Dedifferentiated amniotic fluid mesenchymal stem cell (primary cell): ENCODE results near the gene THSD7B.

Source experiments
- DNase-seq: peaks from one replicate; pipeline ENCODE4 v3.0.0-alpha.2; 2016; ENCODE audit errors: extremely low spot score

The THSD7B gene

GRCh38 chr2:137156221-137156844 is 391.0 kb downstream of the THSD7B start:
- DNase-seq, result no peak

DNA sequence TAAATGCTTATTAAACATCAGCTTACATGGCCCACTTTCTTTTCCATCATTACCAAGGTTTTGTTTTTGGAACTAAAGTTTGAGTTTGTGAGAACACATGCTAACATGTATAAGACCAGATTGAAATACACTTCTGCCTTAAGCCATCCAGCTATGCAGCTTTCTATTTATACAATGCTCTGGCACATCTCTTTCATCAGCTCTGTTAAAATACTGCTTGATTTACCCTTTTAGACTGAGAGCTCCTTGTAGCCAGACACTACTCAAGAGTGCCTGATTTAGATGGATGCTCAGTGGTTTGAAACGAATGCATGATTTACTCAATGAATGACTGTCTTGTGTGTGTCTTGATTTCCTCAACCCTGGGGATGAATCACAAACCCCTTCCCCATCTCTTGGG is 392.5 kb downstream of the THSD7B start:
- no peak for DNase-seq

DNA sequence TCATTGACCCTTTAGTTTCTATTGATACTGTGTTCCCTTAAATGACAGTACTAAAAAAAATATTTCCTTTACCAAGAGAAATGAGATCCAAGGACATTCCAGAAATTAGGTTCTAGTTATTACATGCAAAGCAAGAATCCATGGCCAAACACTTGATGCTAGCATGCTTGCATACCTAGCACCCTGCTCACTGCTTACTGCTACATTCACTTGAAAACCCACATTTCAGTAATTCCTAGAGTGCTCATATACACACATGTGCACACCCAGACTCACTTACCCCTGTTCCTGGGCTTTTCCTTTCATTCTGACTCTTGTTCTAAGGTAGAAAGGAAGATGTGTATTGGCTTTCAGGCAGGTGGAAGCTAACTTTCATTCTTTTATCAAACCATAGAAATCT is 395.9 kb downstream of the THSD7B start:
- DNase-seq, result no peak

DNA sequence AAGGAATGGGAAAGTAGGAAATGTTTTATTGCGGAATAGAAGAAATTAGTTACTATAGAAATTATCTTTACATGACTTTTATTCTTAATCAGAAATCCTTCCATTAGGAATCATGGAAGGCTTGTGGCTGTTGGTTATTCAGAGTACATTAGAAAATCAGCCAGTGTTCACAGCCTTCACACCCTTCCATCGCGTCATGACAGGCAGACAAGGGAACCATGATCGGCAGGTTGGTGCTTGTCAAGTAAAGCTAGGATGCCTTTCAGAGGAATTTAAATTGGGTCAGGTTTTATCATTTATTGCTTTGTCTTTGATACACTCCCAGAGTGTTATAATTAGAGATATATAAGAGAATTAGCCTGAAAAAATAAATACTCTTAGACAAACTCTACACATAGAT is 400.6 kb downstream of the THSD7B start:
- no peak for DNase-seq

DNA sequence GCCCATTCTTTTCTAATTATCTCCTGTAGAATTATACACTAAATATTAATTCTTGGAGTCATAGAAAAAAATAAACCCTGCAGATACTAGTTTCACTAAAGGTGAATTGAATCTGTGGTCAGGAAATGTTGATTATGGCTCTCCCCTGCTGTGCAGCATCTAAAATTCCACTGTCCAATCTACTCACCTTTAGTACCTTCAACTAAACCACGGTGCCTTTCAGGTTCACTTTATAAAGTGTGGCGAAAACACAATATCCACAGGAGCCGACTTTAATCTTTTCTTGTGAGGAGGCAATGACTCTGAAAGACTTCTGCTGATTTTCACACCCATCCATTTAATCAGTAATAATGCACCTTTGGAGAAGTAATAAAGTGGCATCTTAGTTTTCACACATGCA is 402.3 kb downstream of the THSD7B start:
- DNase-seq, result no peak

DNA sequence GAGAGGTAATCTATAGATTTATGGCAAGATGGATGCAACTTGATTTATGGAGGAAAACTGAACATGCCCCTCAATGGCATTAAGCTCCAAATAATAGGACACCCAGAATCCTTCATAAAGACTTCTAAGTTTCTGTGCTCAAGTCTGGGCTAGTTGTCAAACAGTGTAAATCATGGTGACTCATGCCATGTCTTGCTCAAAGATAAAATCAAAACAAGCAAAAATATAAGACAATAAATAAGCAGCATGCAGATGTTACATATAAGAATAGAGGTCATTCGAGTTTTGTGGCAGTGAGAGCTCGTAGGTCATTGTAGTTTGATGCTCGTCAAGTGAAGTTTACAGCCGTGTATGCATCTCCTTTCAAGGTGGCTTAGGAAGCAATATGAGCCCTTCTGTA is 403.2 kb downstream of the THSD7B start:
- DNase-seq, result no peak

GRCh38 chr2:137172162-137172561 is 406.8 kb downstream of the THSD7B start:
- DNase-seq, result no peak

DNA sequence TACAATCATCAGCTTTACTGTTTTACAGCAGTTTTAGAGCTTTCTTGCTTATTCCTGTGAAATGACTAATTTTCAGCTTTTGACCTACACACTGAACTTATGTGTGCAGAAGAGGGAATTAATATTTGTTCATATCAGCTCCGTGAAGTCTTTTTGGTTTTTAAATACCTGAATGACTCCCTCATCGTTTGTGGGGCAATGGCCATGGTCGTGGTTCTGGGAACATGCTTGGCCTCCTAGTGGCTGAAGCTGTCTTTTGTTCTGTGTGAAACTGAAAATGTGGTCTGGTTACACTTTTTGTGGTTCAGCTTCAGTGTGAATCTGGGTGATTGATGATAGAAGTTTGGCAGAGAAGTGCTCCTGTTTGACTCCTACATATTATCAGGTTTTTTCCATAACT is 408.1 kb downstream of the THSD7B start:
- no peak for DNase-seq

GRCh38 chr2:137175246-137175645 is 409.9 kb downstream of the THSD7B start:
- no peak for DNase-seq

GRCh38 chr2:137178951-137179377 is 413.6 kb downstream of the THSD7B start:
- no peak for DNase-seq

DNA sequence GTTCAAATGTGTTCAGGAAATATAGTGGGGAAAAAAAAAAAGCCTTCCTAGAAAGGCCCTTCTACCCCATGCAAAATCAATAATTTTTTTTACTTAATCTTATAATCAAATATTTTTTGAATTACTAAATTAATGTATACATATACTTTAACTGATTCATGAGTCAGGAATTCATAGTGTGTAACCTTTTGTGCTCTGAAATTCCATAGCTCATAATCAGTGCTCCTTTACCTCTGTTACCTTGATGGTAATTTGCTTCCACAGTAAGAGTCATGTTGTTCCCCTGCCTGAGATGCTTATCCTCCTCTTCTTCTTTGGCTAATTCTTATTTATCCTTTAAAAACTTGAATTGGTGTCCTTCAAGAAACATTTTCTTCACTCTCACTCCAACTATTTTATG is 414.2 kb downstream of the THSD7B start:
- no peak for DNase-seq

DNA sequence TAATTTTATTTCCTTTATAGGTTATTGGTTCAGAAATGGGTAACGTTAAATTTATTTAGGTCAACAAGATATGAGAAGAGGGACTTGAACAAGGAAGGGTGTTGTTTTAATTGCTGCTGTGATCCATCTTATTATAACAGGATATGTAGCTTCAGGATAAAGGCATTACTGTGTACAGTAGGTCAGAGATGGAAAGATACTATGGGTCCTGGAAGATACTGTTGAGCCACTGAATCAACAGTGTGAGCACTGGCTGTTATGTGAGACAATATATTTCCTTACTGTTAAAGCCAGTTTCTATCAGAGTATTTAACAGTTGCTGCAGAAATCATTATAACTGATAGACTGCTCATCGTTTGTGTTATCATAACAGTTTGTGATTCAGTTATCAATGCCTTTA is 414.7 kb downstream of the THSD7B start:
- DNase-seq, result no peak

DNA sequence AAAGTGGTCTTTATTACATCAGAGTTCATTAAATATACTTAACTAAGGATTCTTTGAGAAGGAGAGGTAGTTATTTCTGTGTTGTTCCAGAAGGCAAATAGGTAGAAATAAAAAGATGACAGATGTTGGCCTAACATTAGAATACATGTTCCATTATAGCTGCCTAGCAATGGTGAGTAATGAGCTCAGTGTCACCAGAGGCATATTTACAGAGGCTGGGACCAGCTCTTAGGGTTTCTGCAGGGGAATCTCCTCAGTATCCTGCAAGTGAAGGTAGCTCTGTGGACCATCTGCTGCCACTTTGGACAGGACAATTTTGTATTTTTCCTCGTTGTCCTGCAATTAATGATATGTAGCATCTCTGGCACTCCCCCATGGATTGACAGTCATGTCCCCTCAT is 416.0 kb downstream of the THSD7B start:
- DNase-seq, result no peak

DNA sequence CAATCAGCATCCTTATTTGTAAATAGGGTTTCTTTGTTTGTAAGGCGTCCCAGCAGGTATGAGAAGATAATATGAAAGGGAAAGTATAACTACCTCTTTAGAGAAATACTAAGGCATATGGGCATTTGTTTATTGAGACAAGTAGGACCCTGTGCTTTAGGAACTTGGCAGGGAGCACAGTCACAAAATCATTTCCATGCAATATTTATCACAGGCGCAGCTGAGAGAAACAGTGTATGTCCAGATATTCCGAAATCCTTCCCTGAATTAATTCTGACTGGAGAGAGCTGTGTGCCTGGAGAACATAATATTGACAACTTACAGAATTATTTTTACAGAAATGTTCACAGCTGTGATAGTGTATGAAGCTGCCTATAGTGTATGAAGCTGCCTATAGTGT is 416.7 kb downstream of the THSD7B start:
- no peak for DNase-seq

- DNase-seq, result no peak
Measured at GRCh38 chr2:137183206-137183898, 418.0 kb downstream of the THSD7B start.

- DNase-seq, result no peak
Measured at GRCh38 chr2:137185378-137186078, 420.2 kb downstream of the THSD7B start.

DNA sequence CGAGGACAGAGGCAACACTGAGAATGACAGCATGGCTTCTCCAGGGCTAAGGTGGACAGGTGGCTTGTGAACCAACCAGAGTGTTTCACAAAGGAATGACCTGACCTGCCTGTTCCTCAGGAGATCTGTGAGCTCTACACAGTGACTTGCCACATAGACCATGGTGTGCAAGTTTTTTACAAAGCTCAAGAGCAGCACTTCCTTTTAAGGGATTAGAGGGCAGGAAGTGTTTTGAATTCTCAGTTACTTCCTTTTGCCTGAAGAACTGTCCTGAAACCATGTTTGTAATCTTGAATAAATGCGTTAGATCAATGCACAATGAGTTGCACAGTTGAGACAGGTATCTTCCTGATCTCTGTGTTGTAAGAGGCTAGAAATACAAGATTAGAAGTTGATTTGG is 421.9 kb downstream of the THSD7B start:
- no peak for DNase-seq

GRCh38 chr2:137190411-137191195 is 425.3 kb downstream of the THSD7B start:
- DNase-seq, result no peak

DNA sequence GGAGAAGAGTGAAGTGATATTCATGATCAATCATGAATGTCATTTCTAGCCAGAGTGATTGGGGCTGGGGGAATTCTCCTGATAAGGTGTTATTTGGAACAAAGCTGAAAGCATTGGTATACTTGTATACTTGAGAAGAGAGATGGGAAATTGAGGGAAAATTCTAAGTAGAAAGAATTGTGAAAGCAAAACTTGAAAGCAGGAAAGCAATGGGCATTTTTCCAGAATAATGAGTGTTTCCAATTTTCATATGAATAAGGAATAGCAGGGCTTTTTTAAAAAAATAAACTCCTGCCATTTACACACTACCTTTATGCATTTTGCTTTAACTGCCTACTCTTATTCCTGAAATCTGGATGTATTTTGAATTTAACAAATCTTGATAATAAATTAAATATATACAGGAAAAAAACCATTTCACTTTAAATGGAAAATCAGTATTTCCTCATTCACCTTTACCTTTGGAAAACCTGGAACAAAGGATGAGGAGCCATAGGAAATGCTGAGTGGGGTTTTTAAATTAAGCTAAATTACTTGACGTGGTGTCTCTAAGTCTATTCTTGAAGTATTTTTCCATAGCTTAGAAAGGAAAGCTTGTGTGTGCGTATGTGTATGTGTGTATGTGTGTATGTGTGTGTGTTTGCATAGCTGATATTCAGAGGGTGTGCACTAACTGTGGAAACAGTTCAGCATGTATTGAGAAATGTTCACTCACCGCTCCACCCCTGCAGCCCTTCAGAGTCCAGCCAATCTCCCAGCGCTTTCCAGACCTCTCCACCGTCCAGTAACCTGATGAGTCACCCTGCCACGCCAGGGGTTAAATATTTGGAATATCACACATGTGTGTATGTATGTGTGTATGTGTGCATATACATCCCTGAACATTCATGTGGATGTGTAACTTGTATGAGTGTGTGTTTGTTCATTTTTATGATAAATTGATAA is 427.3 kb downstream of the THSD7B start:
- DNase-seq, result no peak

- DNase-seq, result no peak
Measured at GRCh38 chr2:137193401-137193800, 428.1 kb downstream of the THSD7B start.

DNA sequence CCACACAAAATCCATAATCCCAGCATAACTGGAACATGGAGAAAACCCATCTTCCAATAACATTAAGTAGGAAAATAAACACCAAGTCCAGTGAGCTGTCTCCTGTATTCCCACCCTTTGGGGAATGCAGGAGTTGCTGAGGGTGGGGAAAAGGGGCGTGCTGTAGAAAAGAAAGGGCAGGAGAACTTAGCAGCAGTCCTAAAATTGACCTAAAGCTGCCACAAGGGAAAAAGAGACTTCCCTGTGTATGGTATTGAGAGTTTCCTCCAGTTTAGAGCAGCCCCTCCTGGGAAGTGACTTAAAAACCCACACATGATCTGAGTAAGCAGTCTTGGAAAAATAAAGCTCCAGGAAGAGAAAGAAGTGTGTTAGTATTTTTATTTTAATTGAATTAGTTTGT is 428.8 kb downstream of the THSD7B start:
- no peak for DNase-seq
